GM21619 (cell line): ENCODE measurements around the gene SLC25A41.

ENCODE experiments used
- ATAC-seq: cut with Tn5 transposase; IDR thresholded peaks from one replicate; pipeline ENCODE4 v1.9.1; 2021; ENCODE audit not compliant: unreplicated experiment

The SLC25A41 gene

DNA sequence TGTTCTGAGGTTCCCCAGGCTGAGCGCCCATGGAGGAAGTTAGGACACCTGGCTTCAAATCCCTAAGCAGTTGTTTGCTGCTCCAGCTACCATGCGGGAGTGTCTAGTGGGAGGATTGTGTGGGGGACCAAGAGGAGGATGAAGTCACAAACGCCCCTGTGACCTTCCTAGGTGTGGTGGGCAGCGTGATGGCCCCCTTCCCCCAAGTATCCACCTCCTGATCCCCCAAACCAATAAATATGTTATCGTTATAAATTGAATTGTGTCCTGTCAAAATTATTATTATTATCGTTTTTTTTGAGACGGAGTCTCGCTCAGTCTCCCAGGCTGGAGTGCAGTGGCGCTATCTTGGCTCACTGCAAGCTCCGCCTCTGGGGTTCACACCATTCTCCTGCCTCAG, at the start of gene SLC25A41:
SLC25A41 (minus strand) TSS at position 101 of the 400 bp plus-strand sequence; CDS start at position 31, 70 bp downstream.
- no peak for ATAC-seq

DNA sequence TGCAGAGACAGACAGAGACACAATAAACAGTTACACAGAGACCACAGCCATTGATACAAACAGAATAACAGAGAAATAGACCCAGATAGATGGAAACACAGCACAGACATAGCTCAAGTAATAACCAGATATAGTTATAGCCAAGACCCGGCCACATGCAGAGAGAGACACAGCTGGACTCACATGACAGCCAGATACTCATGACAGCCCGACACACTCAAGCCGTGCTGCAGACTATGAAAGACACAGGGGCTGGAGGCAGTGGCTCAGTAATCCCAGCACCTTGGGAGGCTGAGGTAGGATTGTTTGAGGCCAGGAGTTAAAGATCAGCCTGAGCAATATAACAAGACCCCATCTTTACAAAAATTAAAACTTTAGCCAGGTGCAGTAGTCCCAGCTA, 49.7 kb upstream of the SLC25A41 start:
- ATAC-seq = no peak

DNA sequence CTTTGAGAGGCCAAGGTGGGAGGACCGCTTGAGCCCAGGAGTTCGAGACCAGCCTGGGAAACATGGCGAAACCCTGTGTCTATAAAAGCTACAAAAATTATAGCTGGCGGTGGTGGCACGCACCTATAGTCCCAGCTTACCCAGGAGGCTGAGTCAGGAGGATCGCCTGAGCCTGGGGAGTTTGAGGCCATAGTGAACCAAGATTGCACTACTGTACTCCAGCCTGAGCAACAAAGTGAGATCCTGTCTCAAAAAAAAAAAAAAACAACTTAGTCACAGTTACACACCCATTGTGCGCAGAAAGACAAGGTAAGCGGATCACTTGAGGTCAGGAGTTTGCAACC, 48.8 kb upstream of the SLC25A41 start:
- ATAC-seq = no peak

DNA sequence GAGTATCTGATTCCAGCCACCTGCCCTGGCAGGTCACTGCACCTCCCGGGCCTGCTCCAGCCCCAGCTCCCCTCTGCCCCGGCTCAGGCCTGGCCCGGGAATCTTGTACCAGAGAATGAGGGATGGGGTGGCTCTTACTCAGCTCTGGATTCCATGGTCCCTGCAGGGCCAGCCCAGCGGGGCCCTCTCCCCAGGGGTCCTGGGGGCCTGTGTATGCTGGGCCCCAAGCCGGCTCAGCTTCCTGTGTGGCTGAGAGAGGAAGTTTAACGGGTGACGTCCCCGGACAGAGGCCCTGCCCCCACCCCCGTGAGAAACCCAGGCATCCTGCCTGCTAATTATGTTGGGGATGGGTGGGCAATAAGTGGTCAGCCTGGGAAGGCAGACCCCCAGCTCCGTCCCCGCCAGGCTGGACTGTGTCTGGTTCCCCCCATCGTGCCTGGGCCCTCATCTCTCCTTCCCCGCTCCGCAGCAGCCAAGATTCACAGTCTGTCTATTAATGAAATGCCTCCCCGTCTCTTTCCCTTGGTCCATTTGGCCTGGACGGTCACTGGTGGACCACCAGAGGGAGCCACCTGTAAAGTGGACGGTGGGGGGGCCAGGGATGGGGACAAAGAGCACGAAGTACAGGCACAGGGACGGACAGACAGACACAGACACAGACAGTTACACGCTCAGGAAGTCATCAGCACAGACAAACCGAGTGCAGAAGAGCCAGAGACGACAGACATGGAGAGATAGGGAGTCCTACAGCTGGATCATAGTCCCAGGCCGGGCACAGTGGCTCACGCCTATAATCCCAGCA, 48.2 kb upstream of the SLC25A41 start, which contains the start of gene DENND1C:
DENND1C (minus strand) TSS at position 247 of the 802 bp plus-strand sequence; CDS start at position 155, 92 bp downstream.
- peak; percentile 82 for ATAC-seq

- no peak for ATAC-seq
Measured at GRCh38 chr19:6480848-6481415, 47.4 kb upstream of the SLC25A41 start.

DNA sequence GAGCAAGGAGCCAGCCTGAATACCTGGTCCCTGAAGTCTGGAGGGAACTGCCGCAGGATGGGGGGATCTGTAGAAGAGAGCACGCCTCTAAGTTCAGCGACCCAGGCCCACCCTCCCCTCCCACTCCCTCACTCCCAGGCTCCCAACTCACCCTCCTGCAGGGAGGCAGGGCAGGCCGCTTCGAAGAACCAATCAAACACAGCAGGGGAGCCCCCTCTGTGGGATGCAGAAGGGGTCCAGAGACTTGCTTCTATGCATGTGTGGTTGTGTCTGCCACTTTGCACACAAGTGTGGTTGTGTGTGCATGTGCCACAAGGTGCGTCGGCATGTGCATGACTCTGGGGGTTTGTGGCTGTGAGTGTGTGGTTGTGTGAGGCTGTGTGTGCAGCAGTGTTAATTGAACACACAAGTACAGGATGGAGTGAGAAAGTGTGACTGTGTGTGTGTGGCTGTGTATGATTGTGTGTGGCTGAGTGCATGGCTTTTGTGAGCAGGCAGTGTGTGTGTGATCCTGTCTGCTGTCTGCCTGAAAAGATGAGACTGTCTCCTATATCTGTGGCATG, 46.4 kb upstream of the SLC25A41 start:
- no peak for ATAC-seq

- ATAC-seq = no peak
Measured at GRCh38 chr19:6478815-6479214, 45.3 kb upstream of the SLC25A41 start.

- no peak for ATAC-seq
Measured at GRCh38 chr19:6476896-6477431, 43.4 kb upstream of the SLC25A41 start.

- no peak for ATAC-seq
Measured at GRCh38 chr19:6476155-6476895, 42.8 kb upstream of the SLC25A41 start.

DNA sequence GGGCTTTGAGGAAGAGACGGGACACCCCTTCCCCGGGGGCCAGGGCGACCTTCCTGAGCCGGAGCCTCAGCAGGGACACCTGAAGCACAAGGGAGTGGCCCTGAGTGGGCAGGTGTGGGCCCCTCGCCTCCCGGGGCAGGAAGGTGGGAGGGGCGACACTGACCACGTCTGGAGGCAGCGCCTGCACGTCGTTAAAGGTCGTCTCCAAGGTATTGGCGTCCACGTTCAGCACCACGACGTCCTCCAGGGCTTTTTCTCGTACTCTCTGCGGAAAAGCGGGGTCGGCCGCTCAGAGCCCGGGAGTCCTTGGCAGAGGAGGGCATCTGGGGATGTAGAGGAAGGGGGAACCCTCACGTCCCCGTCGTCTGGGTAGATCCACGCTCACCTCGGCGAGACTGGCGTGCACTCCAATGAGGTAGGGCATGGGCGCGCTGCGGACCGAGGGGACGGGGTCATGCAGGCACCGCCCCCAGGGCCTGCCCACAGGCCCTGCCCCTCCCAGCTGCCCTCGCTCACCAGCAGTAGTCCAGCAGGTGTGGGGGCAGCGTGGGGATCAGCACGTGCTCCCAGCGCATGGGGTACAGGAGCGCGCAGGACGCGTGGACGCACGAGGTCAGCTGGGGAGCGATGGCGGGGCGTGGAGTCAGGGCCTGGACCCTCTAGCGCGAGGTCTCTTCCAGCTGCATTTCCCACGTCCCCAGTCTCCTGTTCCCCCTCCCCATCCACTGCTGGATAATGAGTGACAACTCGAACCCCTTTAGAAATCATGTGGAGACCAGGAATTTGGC, 42.0 kb upstream of the SLC25A41 start:
- no peak for ATAC-seq

DNA sequence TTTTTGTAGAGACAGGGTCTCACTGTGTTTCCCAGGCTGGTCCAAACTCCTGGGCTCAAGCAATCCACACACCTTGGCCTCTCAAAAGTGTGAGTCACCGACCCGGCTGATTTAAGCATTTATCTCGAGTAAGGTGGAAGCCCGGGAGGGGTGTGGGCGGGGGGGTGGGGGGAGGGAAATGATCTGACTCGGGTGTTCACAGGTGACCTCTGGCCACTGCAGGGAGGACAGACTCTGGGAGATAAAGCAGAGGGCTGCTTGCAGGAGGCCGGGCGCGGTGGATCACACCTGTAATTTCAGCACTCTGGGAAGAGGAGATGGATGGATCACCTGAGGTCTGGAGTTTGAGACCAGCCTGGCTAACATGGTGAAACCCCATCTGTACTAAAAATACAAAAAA, 40.1 kb upstream of the SLC25A41 start:
- no peak for ATAC-seq

GRCh38 chr19:6472713-6473112, 39.1 kb upstream of the SLC25A41 start:
- no peak for ATAC-seq

- ATAC-seq = no peak
Measured at GRCh38 chr19:6471076-6471475, 37.5 kb upstream of the SLC25A41 start.

DNA sequence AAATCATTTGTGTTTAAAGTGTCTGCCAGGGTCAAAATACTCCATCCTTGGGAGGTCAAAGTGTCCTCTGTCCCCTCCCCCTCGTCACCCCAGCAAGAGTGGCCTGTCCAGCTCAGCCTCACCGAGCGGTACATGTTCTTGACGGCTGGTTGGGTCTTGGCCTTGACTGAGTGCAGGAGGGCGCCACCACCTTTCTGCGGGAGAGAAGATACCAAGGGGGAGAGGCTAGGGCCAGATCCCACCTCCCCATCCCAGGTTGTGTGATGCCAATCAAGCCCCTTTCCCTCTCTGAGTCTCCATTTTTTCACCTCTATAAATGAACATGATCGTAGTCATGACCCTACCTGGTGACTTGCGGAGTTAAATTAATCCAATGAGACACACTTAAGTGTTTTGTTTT, 36.6 kb upstream of the SLC25A41 start:
- ATAC-seq = no peak

GRCh38 chr19:6467384-6467783, 33.8 kb upstream of the SLC25A41 start:
- ATAC-seq = no peak

DNA sequence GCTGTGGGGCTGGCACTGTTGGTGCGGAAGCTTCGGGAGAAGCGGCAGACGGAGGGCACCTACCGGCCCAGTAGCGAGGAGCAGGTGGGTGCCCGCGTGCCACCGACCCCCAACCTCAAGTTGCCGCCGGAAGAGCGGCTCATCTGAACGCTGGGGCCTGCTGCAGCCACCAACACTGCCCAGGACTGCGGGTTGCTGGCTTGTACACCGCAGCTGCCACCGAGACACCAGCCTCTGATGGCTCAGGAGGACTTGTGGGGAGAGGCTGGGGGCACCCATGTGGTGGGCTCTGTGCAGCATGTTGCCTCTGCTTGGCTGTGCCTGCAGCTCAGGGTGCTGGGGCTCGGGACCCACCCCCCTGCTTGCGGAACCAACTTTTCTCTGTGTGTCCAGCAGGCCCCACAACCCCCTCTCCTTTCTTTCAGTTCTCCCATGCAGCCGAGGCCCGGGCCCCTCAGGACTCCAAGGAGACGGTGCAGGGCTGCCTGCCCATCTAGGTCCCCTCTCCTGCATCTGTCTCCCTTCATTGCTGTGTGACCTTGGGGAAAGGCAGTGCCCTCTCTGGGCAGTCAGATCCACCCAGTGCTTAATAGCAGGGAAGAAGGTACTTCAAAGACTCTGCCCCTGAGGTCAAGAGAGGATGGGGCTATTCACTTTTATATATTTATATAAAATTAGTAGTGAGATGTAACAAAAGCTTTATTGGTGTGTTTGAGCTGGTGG, 33.1 kb upstream of the SLC25A41 start:
- no peak for ATAC-seq

- ATAC-seq = no peak
Measured at GRCh38 chr19:6465663-6466062, 32.1 kb upstream of the SLC25A41 start.

DNA sequence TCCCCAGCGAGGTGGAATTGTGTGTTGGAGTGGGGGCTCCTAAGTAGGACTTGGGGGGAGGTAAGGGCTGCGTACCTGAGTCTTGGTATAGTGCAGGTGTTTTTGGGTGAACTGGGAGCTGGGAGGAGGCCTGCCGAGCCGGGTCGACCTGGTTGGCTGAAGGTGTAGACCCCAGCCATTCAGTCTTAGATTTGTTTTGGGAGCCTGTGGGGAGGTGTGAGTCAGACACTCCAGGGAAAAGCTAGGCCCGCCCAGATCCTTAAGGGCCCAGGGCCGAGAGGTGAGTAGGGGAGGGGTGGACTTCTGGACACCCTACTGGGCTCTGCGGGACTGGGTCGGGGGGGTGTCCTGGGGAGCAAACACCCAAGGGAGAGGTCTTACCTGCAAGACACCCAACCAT, 31.4 kb upstream of the SLC25A41 start:
- ATAC-seq = no peak

DNA sequence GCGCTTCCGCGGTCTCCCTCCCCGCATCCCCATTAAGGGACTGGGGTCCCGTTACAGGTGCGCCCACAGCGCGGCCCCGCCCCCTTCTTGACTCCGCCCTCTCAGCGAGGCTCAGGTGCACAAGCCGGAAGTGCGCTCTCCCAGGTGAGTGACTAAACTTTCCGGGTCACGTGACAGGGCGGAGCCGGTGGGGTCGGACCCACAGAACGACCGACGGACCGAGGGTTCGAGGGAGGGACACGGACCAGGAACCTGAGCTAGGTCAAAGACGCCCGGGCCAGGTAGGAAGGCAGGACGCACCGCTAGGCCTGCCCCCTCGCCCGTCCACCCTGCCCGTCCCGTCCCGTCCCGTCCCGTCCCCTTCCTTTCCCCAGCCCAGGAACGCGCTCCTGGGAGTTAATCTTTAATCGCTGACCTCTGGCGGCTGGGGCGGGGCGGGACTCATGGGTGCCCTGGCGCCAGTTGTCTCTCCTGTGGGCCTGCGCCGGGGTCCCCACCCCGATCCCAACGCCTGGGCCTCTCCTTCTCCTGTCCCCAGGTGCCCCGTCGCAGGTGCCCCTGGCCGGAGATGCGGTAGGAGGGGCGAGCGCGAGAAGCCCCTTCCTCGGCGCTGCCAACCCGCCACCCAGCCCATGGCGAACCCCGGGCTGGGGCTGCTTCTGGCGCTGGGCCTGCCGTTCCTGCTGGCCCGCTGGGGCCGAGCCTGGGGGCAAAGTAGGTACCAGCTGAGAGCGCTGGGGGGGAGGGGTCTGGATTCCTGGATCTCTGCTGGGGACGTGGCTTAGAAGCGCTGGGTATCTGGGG, 30.7 kb upstream of the SLC25A41 start, which contains the start of gene CRB3:
CRB3 (plus strand) TSS at position 202 of the 804 bp plus-strand sequence; CDS start at position 633, 431 bp downstream.
- ATAC-seq = no peak
